Osteoblast (primary cell): ENCODE measurements around the gene PDLIM1. TPM values are rescaled to one million over a fixed set of nuclear protein-coding genes. Genes with fewer than 3 reads are reported as not detected.

Experiments
- DNase-seq: peaks from one replicate; pipeline ENCODE4 v3.0.0; 2011; ENCODE audit warnings: low spot score, mixed read lengths; ENCODE audit not compliant: insufficient read length; ENCODE audit errors: missing footprints
- H2AFZ ChIP-seq: 2 replicates; pipeline ENCODE4 v1.6.0; 2011; ENCODE audit warnings: mild to moderate bottlenecking, low read length
- H3K27ac ChIP-seq: 2 replicates; pipeline ENCODE4 v1.5.1; 2011; ENCODE audit warnings: mild to moderate bottlenecking, low read depth, low read length, moderate library complexity
- H3K27me3 ChIP-seq: 2 replicates; pipeline ENCODE4 v1.6.0; 2012; ENCODE audit warnings: mild to moderate bottlenecking, control low read depth, inconsistent platforms, low read length, moderate library complexity; ENCODE audit not compliant: insufficient read depth
- H3K36me3 ChIP-seq: 2 replicates; pipeline ENCODE4 v1.5.1; 2011; ENCODE audit warnings: mild to moderate bottlenecking, low read length, control low read depth, moderate library complexity; ENCODE audit not compliant: insufficient read depth
- H3K4me1 ChIP-seq: 2 replicates; pipeline ENCODE4 v1.5.1; 2011; ENCODE audit warnings: mild to moderate bottlenecking, low read length, control low read depth, moderate library complexity; ENCODE audit not compliant: insufficient read depth
- H3K4me2 ChIP-seq: 2 replicates; pipeline ENCODE4 v1.6.0; 2011; ENCODE audit warnings: mild to moderate bottlenecking, low read length; ENCODE audit not compliant: insufficient read depth
- H3K4me3 ChIP-seq: fragments of 200-600 bp; sonication (generic); 3 replicates; pipeline ENCODE4 v1.5.1; 2012; ENCODE audit warnings: mild to moderate bottlenecking, low read length, inconsistent platforms; ENCODE audit not compliant: insufficient read depth
- H3K79me2 ChIP-seq: 2 replicates; pipeline ENCODE4 v1.6.0; 2012; ENCODE audit warnings: mild to moderate bottlenecking, low read length, control low read depth, inconsistent platforms; ENCODE audit not compliant: insufficient read depth
- H3K9me3 ChIP-seq: 2 replicates; pipeline ENCODE4 v1.5.1; 2011; ENCODE audit warnings: low read depth, low read length, control low read depth
- H4K20me1 ChIP-seq: 2 replicates; pipeline ENCODE4 v1.6.0; 2012; ENCODE audit warnings: mild to moderate bottlenecking, low read length, control low read depth; ENCODE audit not compliant: insufficient read depth
- CTCF ChIP-seq: IDR thresholded peaks from 2 replicates; pipeline ENCODE4 v1.5.1; 2011; ENCODE audit warnings: mild to moderate bottlenecking, low read depth, low read length, moderate library complexity; ENCODE audit errors: extremely low read depth
- total RNA-seq: library from RNA; depleted of rRNA; stranded (reverse); fragments of >200 nt; gene quantifications from 2 replicates; pipeline ENCODE4 v1.2.3, GENCODE V29; 2012

Gene PDLIM1
- total RNA-seq, 1 donor: 26.1 TPM

GRCh38 chr10:95293631-95294030 is 2.8 kb upstream of the PDLIM1 start:
- H2AFZ ChIP-seq: no peak overlapping the region
- H3K9me3 ChIP-seq: no peaks in the 10 kb centered on the region
- DNase-seq: no peak
- H3K4me3 ChIP-seq: no peak overlapping the region
- no peak overlapping the region for H3K27ac ChIP-seq
- H3K36me3 ChIP-seq: no peaks in the 10 kb centered on the region
- no peaks in the 10 kb centered on the region for H3K27me3 ChIP-seq
- H3K79me2 ChIP-seq: peaks cover 15% of the 10 kb centered on the region
- H3K4me1 ChIP-seq: peaks cover 19% of the 10 kb centered on the region
- no peak overlapping the region for H3K4me2 ChIP-seq
- no peaks in the 10 kb centered on the region for H4K20me1 ChIP-seq
- no peak for TF ChIP-seq CTCF

- H3K9me3 ChIP-seq: no peaks in the 10 kb centered on the region
- H4K20me1 ChIP-seq: no peaks in the 10 kb centered on the region
- H3K36me3 ChIP-seq: no peaks in the 10 kb centered on the region
- peak overlapping the region; percentile 85 for H3K4me3 ChIP-seq
- peaks cover 32% of the 10 kb centered on the region for H3K4me1 ChIP-seq
- peak overlapping the region; percentile 72 for H2AFZ ChIP-seq
- H3K27ac ChIP-seq: no peak overlapping the region
- H3K4me2 ChIP-seq: peak overlapping the region; percentile 79
- no peaks in the 10 kb centered on the region for H3K27me3 ChIP-seq
- peaks cover 29% of the 10 kb centered on the region for H3K79me2 ChIP-seq
- TF ChIP-seq CTCF: no peak
- no peak for DNase-seq
Observed at GRCh38 chr10:95291365-95292039, 699 bp upstream of the PDLIM1 start.

- no peaks in the 10 kb centered on the region for H3K36me3 ChIP-seq
- peaks cover 29% of the 10 kb centered on the region for H3K4me1 ChIP-seq
- H3K4me3 ChIP-seq: peak overlapping the region; percentile 85
- H3K9me3 ChIP-seq: no peaks in the 10 kb centered on the region
- H4K20me1 ChIP-seq: no peaks in the 10 kb centered on the region
- H3K27me3 ChIP-seq: no peaks in the 10 kb centered on the region
- DNase-seq: peak; percentile 86
- peak overlapping the region; percentile 43 for H2AFZ ChIP-seq
- H3K4me2 ChIP-seq: peak overlapping the region; percentile 80
- H3K79me2 ChIP-seq: peaks cover 39% of the 10 kb centered on the region
- TF ChIP-seq CTCF: peak; percentile 3
- peak overlapping the region; percentile 56 for H3K27ac ChIP-seq
Observed at GRCh38 chr10:95289921-95290421, 832 bp downstream of the PDLIM1 start.

- Histone ChIP-seq H3K4me2 (peak overlapping the region; percentile 80), H3K27ac (peak overlapping the region; percentile 56), H3K4me3 (peak overlapping the region; percentile 85), H3K36me3 (no peaks in the 10 kb centered on the region), H2AFZ (no peak overlapping the region), H3K27me3 (no peaks in the 10 kb centered on the region), H3K79me2 (peaks cover 43% of the 10 kb centered on the region), H3K4me1 (peaks cover 25% of the 10 kb centered on the region), H3K9me3 (no peaks in the 10 kb centered on the region), H4K20me1 (no peaks in the 10 kb centered on the region)
- TF ChIP-seq CTCF: peak; percentile 7
- DNase-seq: peak; percentile 83
Observed at GRCh38 chr10:95289003-95289920, 1.5 kb downstream of the PDLIM1 start.
